Muscle of leg (tissue), 11 donors: ENCODE data around the gene PTPN18. TPM values are rescaled to one million over a fixed set of nuclear protein-coding genes. Genes with fewer than 3 reads are reported as not detected.

Experiments
- DNase-seq: peaks from one replicate; pipeline ENCODE4 v3.0.0; 2013
- H3K27ac ChIP-seq: one replicate; pipeline ENCODE4 v1.5.1; 2013; ENCODE audit warnings: mild to moderate bottlenecking, low read length, control low read depth
- H3K27me3 ChIP-seq: one replicate; pipeline ENCODE4 v1.6.1; 2013; ENCODE audit warnings: low read length; ENCODE audit not compliant: control insufficient read depth, insufficient read depth
- H3K36me3 ChIP-seq: one replicate; pipeline ENCODE4 v1.6.1; 2013; ENCODE audit warnings: low read length; ENCODE audit not compliant: control insufficient read depth, insufficient read depth
- H3K4me1 ChIP-seq: one replicate; pipeline ENCODE4 v1.6.1; 2013; ENCODE audit warnings: low read length; ENCODE audit not compliant: control insufficient read depth, insufficient read depth
- H3K4me3 ChIP-seq: one replicate; pipeline ENCODE4 v1.5.1; 2013; ENCODE audit warnings: low read length, control low read depth
- H3K9me3 ChIP-seq: replicated peaks from 2 replicates; pipeline ENCODE4 v1.6.1; 2013; ENCODE audit warnings: low read depth, low read length; ENCODE audit not compliant: control insufficient read depth
- WGBS: methylation state at CpG from one replicate; pipeline ENCODE4 v1.1.5; 2013; ENCODE audit warnings: missing lambda C conversion rate; ENCODE audit not compliant: insufficient coverage; 5-methylcytosine and 5-hydroxymethylcytosine counted together
- polyA plus RNA-seq, 8 donors: library from polyadenylated mRNA; unstranded; fragments of 120-200 nt; gene quantifications; one replicate each; pipeline versions ENCODE4 v1.2.1 to v1.2.3, GENCODE V29; 2013; ENCODE audit warnings: inconsistent platforms in 1 of 8, low replicate concordance in 1 of 8; ENCODE audit not compliant: insufficient read length in 8 of 8, insufficient read depth in 1 of 8
- total RNA-seq: library from RNA; stranded (reverse); fragments of 120-200 nt; gene quantifications from one replicate; pipeline ENCODE4 v1.2.4, GENCODE V29; 2013

The PTPN18 gene
- total and polyA plus RNA-seq, 9 donors: 11.0 to 27.3 (median 17.4) TPM

GRCh38 chr2:130378898-130379214 is 23.0 kb downstream of the PTPN18 start:
- H3K27ac ChIP-seq: no peak overlapping the region
- WGBS: no CpG with 5 or more reads among the region's 3 CpGs
- no peaks in the 10 kb centered on the region for H3K4me1 ChIP-seq
- no peaks in the 10 kb centered on the region for H3K9me3 ChIP-seq
- H3K4me3 ChIP-seq: no peak overlapping the region
- no peaks in the 10 kb centered on the region for H3K27me3 ChIP-seq
- H3K36me3 ChIP-seq: peaks cover 19% of the 10 kb centered on the region
- no peak for DNase-seq

DNA sequence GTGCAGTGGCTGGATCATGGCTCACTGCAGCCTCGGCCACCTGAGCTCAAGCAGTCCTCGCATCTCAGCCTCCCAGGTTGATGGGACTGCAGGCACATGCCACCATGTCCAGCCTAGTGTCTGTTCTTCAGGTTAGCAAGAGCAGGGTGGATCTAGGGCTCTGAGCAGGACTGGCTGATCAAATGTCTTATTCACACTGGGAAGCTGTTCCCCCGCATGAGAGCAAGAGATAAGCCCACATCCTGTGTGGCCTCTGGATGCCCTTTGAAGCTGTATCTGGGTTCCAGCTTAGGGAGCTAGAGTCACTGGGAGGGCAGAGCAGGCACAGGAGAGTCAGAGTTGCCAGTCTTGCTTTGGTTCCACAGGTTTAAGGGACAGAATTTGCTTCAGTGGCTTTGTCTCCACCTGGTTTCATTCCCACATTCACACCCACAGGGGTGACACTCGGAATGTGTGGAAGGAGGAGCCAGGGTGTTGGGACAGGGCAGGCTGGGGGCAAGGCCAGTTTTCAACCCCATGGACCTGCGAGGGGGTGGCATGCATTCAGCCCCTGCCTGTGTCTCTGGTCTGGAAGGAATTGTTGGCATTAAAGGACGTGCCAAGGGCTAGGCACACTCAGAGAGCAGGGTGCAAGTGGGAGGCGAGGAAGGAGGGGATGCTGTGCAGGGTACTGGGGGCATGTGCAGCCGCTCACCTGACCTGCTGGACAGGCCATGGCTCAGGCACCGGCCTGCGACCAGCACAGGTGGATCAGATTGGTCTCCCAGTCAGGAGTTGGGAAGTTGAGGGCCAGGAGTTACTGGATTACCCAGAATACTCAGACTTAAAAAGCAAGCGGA is 24.5 kb downstream of the PTPN18 start:
- WGBS: 85% methylated on average over 8 of the region's 11 CpGs
- H3K4me3 ChIP-seq: no peak overlapping the region
- H3K36me3 ChIP-seq: peaks cover 17% of the 10 kb centered on the region
- H3K27ac ChIP-seq: no peak overlapping the region
- no peak for DNase-seq
- H3K9me3 ChIP-seq: no peaks in the 10 kb centered on the region
- no peaks in the 10 kb centered on the region for H3K27me3 ChIP-seq
- H3K4me1 ChIP-seq: no peaks in the 10 kb centered on the region

DNA sequence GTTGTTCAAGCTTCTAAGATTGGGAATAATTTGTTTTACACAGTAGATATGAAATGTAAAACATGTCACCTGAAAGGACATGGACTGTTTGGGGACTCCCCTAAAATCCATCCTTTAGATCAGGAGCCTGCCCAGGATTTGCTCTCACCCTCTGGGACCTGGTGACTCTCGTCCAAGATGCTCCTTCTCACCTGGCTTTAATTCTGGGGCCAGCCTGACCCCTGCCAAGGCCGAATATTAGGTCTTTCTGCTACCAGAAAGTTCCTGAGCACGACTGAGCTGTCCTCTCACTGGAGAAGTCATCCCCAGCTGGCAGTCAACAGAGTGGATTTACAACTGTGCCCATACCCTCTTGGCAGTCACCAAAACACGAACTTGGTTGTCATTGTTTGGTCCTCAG is 25.3 kb downstream of the PTPN18 start:
- WGBS: 84% methylated on average over 4 of the region's 4 CpGs
- no peak overlapping the region for H3K4me3 ChIP-seq

DNA sequence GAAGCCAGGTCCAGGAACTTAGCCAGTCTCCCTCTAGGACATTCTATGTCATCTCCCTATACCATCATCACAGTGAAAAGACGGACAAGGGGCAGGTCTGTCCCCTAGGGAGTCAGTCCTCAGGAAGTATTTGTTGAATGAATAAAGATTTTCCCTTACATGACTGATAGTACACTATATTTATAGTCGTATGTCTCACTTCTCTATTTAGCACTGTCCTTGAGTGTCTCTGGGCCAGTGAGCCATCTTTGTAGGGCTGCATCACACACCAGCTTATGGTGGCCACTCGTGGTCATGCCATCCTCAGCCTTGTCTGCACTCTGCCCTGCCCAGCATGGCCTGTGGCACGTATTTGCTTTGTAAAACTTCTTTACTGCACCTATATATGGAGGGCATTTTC is 25.8 kb downstream of the PTPN18 start:
- 86% methylated on average over 1 of the region's 4 CpGs for WGBS
- H3K4me3 ChIP-seq: no peak overlapping the region

More for the DNA sequence above, 25.3 kb downstream of the PTPN18 start:
- Histone ChIP-seq H3K27ac (no peak overlapping the region), H3K27me3 (no peaks in the 10 kb centered on the region), H3K36me3 (peaks cover 9% of the 10 kb centered on the region), H3K4me1 (no peaks in the 10 kb centered on the region), H3K9me3 (no peaks in the 10 kb centered on the region)
- no peak for DNase-seq

DNA sequence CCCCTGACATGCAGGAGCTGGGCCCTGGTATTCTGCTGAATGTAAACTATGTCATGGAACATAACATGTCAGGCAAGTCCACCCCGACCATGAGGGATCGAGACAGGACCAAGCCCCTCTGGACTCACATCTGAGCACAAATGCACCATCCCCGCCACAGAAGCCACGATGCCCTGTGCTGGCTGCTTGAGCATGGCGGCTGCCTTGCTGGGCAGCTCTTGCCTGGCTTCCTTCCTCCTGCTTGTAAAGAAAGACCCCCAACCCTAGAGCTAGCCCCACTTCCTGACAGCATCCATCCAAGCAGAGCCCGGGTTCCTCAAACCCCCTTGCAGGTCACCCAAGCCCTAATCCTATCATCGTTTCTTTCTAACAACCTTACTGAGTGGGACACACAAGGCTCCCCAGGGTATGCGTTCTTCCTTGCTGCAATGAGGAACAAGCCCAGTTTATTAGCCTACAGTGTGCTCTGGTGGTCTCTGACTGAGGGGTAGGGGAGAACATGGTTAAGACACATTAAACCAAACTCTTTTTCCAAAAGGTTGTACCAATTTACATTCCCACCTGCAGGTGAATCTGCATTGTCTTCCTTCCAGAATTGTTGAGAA is 26.6 kb downstream of the PTPN18 start:
- DNase-seq: no peak
- Histone ChIP-seq H3K27ac (no peak overlapping the region), H3K4me3 (no peak overlapping the region), H3K27me3 (no peaks in the 10 kb centered on the region), H3K9me3 (no peaks in the 10 kb centered on the region), H3K4me1 (peaks cover 3% of the 10 kb centered on the region), H3K36me3 (peaks cover 4% of the 10 kb centered on the region)
- WGBS: 89% methylated on average over 4 of the region's 8 CpGs

More for the DNA sequence above, 25.8 kb downstream of the PTPN18 start:
- H3K4me1 ChIP-seq: peaks cover 3% of the 10 kb centered on the region
- H3K27ac ChIP-seq: no peak overlapping the region
- peaks cover 6% of the 10 kb centered on the region for H3K36me3 ChIP-seq
- no peak for DNase-seq
- no peaks in the 10 kb centered on the region for H3K27me3 ChIP-seq
- no peaks in the 10 kb centered on the region for H3K9me3 ChIP-seq

- 62% methylated on average over 3 of the region's 3 CpGs for WGBS
- peaks cover 4% of the 10 kb centered on the region for H3K36me3 ChIP-seq
- H3K4me1 ChIP-seq: peaks cover 6% of the 10 kb centered on the region
- H3K9me3 ChIP-seq: no peaks in the 10 kb centered on the region
- H3K27me3 ChIP-seq: no peaks in the 10 kb centered on the region
- no peak overlapping the region for H3K27ac ChIP-seq
- no peak overlapping the region for H3K4me3 ChIP-seq
- DNase-seq: peak; percentile 45
These were observed 29.9 kb downstream of the PTPN18 start for GRCh38 chr2:130385709-130386108.

- Histone ChIP-seq H3K36me3 (peaks cover 4% of the 10 kb centered on the region), H3K4me1 (peaks cover 12% of the 10 kb centered on the region), H3K27ac (no peak overlapping the region), H3K9me3 (no peaks in the 10 kb centered on the region), H3K4me3 (no peak overlapping the region), H3K27me3 (no peaks in the 10 kb centered on the region)
- peak; percentile 72 for DNase-seq
- no CpG with 5 or more reads among the region's 4 CpGs for WGBS
These were observed 31.2 kb downstream of the PTPN18 start for GRCh38 chr2:130387071-130387400.

DNA sequence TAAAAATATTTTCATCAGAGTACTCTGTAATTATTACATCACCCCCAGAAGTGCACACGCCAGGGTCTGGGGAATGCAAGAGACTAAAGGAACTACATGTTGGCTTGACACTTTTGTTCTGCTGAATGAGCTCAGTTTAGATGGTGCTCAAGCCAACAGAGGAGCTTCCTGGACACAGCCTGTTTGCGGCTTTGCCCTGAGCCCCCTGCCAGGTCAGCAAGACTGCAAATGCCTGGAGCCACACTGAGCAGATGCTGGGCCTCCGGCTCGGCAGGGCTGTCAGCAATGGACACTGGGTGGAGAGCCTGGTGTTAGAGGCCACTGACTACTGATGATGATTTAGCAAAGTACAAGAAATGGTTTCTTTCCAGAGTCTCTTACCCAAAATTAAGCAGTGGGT is 31.9 kb downstream of the PTPN18 start:
- H3K4me3 ChIP-seq: no peak overlapping the region
- H3K27me3 ChIP-seq: no peaks in the 10 kb centered on the region
- DNase-seq: peak; percentile 53
- peaks cover 15% of the 10 kb centered on the region for H3K4me1 ChIP-seq
- H3K9me3 ChIP-seq: no peaks in the 10 kb centered on the region
- H3K36me3 ChIP-seq: no peaks in the 10 kb centered on the region
- no peak overlapping the region for H3K27ac ChIP-seq
- WGBS: 33% methylated on average over 3 of the region's 4 CpGs

- Histone ChIP-seq H3K27me3 (no peaks in the 10 kb centered on the region), H3K4me1 (peaks cover 15% of the 10 kb centered on the region), H3K9me3 (no peaks in the 10 kb centered on the region), H3K4me3 (no peak overlapping the region), H3K27ac (no peak overlapping the region), H3K36me3 (no peaks in the 10 kb centered on the region)
- DNase-seq: no peak
- WGBS: 97% methylated on average over 5 of the region's 8 CpGs
These were observed 32.5 kb downstream of the PTPN18 start for GRCh38 chr2:130388221-130388907.

- H3K4me1 ChIP-seq: peaks cover 15% of the 10 kb centered on the region
- H3K36me3 ChIP-seq: no peaks in the 10 kb centered on the region
- H3K9me3 ChIP-seq: no peaks in the 10 kb centered on the region
- no peak overlapping the region for H3K4me3 ChIP-seq
- no peak for DNase-seq
- WGBS: 94% methylated on average over 6 of the region's 6 CpGs
- no peak overlapping the region for H3K27ac ChIP-seq
- no peaks in the 10 kb centered on the region for H3K27me3 ChIP-seq
These were observed 33.5 kb downstream of the PTPN18 start for GRCh38 chr2:130389358-130389757.
